H1 (cell line): ENCODE measurements around the gene SLC25A21. TPM values are rescaled to one million over a fixed set of nuclear protein-coding genes. Genes with fewer than 3 reads are reported as not detected.

Experiments used
- CTCF ChIA-PET: fragments of 300-600 bp; sonication (Branson Sonifier 250); formaldehyde crosslinking; loops from one replicate; lab custom pipeline; 2021; ENCODE audit not compliant: partially characterized antibody; lab: Charles Lee
- POLR2A ChIA-PET: fragments of 300-600 bp; sonication (Branson Sonifier 250); formaldehyde crosslinking; loops from one replicate; lab custom pipeline; 2021; ENCODE audit warnings: inconsistent platforms; ENCODE audit not compliant: partially characterized antibody; lab: Charles Lee
- DNase-seq, 2 experiments: peaks; one replicate each; pipeline versions ENCODE4 v3.0.0 to v3.0.0-alpha.2; 2010 to 2022; ENCODE audit warnings: low spot score in 2 of 2, low read depth in 1 of 2, mixed read lengths in 1 of 2
- FAIRE-seq: peaks from 2 replicates; lab custom pipeline; 2011; peaks lifted over from hg19 to GRCh38; lab: Jason Lieb, UNC
- H2AFZ ChIP-seq: 2 replicates; pipeline ENCODE4 v1.8.1; 2012; ENCODE audit warnings: low read length, inconsistent platforms
- H2AK5ac ChIP-seq: 2 replicates; pipeline ENCODE4 v1.6.1; 2013; ENCODE audit warnings: low read depth, low read length
- H2BK120ac ChIP-seq: replicated peaks from 2 replicates; pipeline ENCODE3; 2013; ENCODE audit warnings: low read depth, low read length, inconsistent platforms
- H2BK12ac ChIP-seq: 2 replicates; pipeline ENCODE4 v1.6.1; 2013; ENCODE audit warnings: low read depth, low read length
- H2BK15ac ChIP-seq: 2 replicates; pipeline ENCODE4 v1.6.1; 2013; ENCODE audit warnings: low read length
- H2BK20ac ChIP-seq: 2 replicates; pipeline ENCODE4 v1.6.1; 2013; ENCODE audit warnings: low read length
- H2BK5ac ChIP-seq: 2 replicates; pipeline ENCODE4 v1.6.1; 2013; ENCODE audit warnings: low read depth, low read length
- H3K14ac ChIP-seq: 2 replicates; pipeline ENCODE4 v1.6.1; 2013; ENCODE audit warnings: inconsistent platforms; ENCODE audit not compliant: insufficient read length
- H3K18ac ChIP-seq: 2 replicates; pipeline ENCODE4 v1.6.1; 2013; ENCODE audit warnings: low read length; ENCODE audit errors: extremely low read depth
- H3K23ac ChIP-seq: 2 replicates; pipeline ENCODE4 v1.6.1; 2013; ENCODE audit warnings: inconsistent platforms; ENCODE audit not compliant: insufficient read length
- H3K23me2 ChIP-seq: 2 replicates; pipeline ENCODE4 v1.6.1; 2013; ENCODE audit warnings: low read depth, low read length
- H3K27ac ChIP-seq: 2 replicates; pipeline ENCODE4 v1.6.1; 2011; ENCODE audit warnings: low read depth, low read length, inconsistent platforms
- H3K27me3 ChIP-seq, 4 experiments: replicated peaks in 1 of 4; 1 replicate in 1 of 4; 2 replicates in 3 of 4; pipeline versions ENCODE4 v1.6.1 to v1.8.1; 2011 to 2013; ENCODE audit warnings: low read length in 3 of 4, mild to moderate bottlenecking in 3 of 4, inconsistent platforms in 2 of 4, mixed read lengths in 2 of 4, moderate library complexity in 1 of 4; ENCODE audit not compliant: control insufficient read depth in 3 of 4, insufficient read depth in 3 of 4; ENCODE audit errors: extremely low read depth in 1 of 4
- H3K36me3 ChIP-seq, 4 experiments: 2 replicates each; pipeline versions ENCODE4 v1.6.1 to v1.8.1; 2011 to 2013; ENCODE audit warnings: mild to moderate bottlenecking in 4 of 4, low read length in 3 of 4, moderate library complexity in 2 of 4, control low read depth in 1 of 4, inconsistent platforms in 1 of 4; ENCODE audit not compliant: insufficient read depth in 4 of 4, control insufficient read depth in 2 of 4
- H3K4ac ChIP-seq: replicated peaks from 2 replicates; pipeline ENCODE3; 2013; ENCODE audit warnings: low read length, low read depth, mixed read lengths, inconsistent platforms; ENCODE audit not compliant: insufficient read length
- H3K4me1 ChIP-seq, 4 experiments: replicated peaks in 1 of 4; 1 replicate in 1 of 4; 2 replicates in 3 of 4; pipeline versions ENCODE4 v1.6.1 to v1.8.1; 2011 to 2013; ENCODE audit warnings: low read length in 3 of 4, inconsistent platforms in 2 of 4, mixed read lengths in 1 of 4; ENCODE audit not compliant: insufficient read depth in 4 of 4, control insufficient read depth in 3 of 4
- H3K4me2 ChIP-seq, 2 experiments: 2 replicates each; pipeline versions ENCODE4 v1.6.1 to v1.8.1; 2011 to 2013; ENCODE audit warnings: low read depth in 2 of 2, low read length in 2 of 2, control low read depth in 1 of 2, inconsistent platforms in 1 of 2, mild to moderate bottlenecking in 1 of 2; ENCODE audit not compliant: insufficient read depth in 1 of 2
- H3K4me3 ChIP-seq, 4 experiments: fragments of 200-600, 300-600 bp in 1 of 4; sonication (generic), shearing (Covaris generic), sonication (Bioruptor Twin) in 1 of 4; 2 replicates each; pipeline versions ENCODE4 v1.5.1 to v1.8.1; 2011 to 2016; ENCODE audit warnings: low read length in 4 of 4, low read depth in 3 of 4, control low read depth in 2 of 4, inconsistent platforms in 2 of 4, mild to moderate bottlenecking in 2 of 4, mixed read lengths in 1 of 4, moderate library complexity in 1 of 4; ENCODE audit not compliant: insufficient read depth in 2 of 4; ENCODE audit errors: extremely low read depth in 1 of 4
- H3K56ac ChIP-seq: replicated peaks from 2 replicates; pipeline ENCODE3; 2013; ENCODE audit warnings: low read depth, mild to moderate bottlenecking, mixed read lengths, low read length, inconsistent platforms; ENCODE audit not compliant: insufficient read length
- H3K79me1 ChIP-seq: 2 replicates; pipeline ENCODE4 v1.6.1; 2013; ENCODE audit warnings: low read depth, low read length, control low read depth
- H3K79me2 ChIP-seq, 2 experiments: 2 replicates each; pipeline versions ENCODE4 v1.6.1 to v1.8.1; 2012 to 2013; ENCODE audit warnings: low read length in 2 of 2, mild to moderate bottlenecking in 2 of 2, inconsistent platforms in 1 of 2; ENCODE audit not compliant: insufficient read depth in 2 of 2, control insufficient read depth in 1 of 2
- H3K9ac ChIP-seq, 4 experiments: replicated peaks in 1 of 4; 1 replicate in 1 of 4; 2 replicates in 3 of 4; pipeline versions ENCODE4 v1.6.1 to v1.8.1; 2011 to 2013; ENCODE audit warnings: low read depth in 3 of 4, low read length in 3 of 4, control low read depth in 2 of 4, mild to moderate bottlenecking in 2 of 4, moderate library complexity in 2 of 4, inconsistent platforms in 1 of 4; ENCODE audit errors: extremely low read depth in 1 of 4
- H3K9me3 ChIP-seq, 2 experiments: 2 replicates each; pipeline versions ENCODE4 v1.6.1 to v1.8.1; 2012 to 2013; ENCODE audit warnings: mild to moderate bottlenecking in 2 of 2, moderate library complexity in 2 of 2, control low read depth in 1 of 2, inconsistent platforms in 1 of 2, low read depth in 1 of 2, low read length in 1 of 2, mixed read lengths in 1 of 2; ENCODE audit not compliant: insufficient read depth in 2 of 2
- H4K20me1 ChIP-seq, 2 experiments: replicated peaks in 1 of 2; 2 replicates each; pipeline versions ENCODE3 to v1.8.1; 2011 to 2013; ENCODE audit warnings: inconsistent platforms in 2 of 2, low read length in 2 of 2, mild to moderate bottlenecking in 1 of 2; ENCODE audit not compliant: insufficient read depth in 2 of 2, control insufficient read depth in 1 of 2
- H4K5ac ChIP-seq: 2 replicates; pipeline ENCODE4 v1.6.1; 2013; ENCODE audit warnings: low read length, low read depth, mixed read lengths, inconsistent platforms; ENCODE audit not compliant: insufficient read length
- H4K8ac ChIP-seq: 2 replicates; pipeline ENCODE4 v1.8.0; 2013; ENCODE audit warnings: mild to moderate bottlenecking, moderate library complexity, low read length, inconsistent platforms; ENCODE audit not compliant: insufficient read depth; ENCODE audit errors: extremely low read depth
- H4K91ac ChIP-seq: replicated peaks from 2 replicates; pipeline ENCODE3; 2013; ENCODE audit warnings: low read length, mixed read lengths, inconsistent platforms; ENCODE audit not compliant: insufficient read length
- BACH1 ChIP-seq: IDR thresholded peaks from 2 replicates; pipeline ENCODE4 v1.6.1; 2012; ENCODE audit warnings: low read length, improper control_type of control experiment
- CBX8 ChIP-seq: fragments of 300-800, 300-1000 bp; sonication (generic); IDR thresholded peaks from 2 replicates; pipeline ENCODE4 v1.7.1; 2016; ENCODE audit warnings: low read depth, low read length, borderline replicate concordance
- RNF2 ChIP-seq: fragments of 200-900, 300-1000 bp; sonication (generic); IDR thresholded peaks from 2 replicates; pipeline ENCODE4 v1.7.1; 2016; ENCODE audit warnings: borderline replicate concordance, low read depth, mild to moderate bottlenecking, antibody characterized with exemption, low read length; ENCODE audit not compliant: poor library complexity, severe bottlenecking; ENCODE audit errors: missing control alignments
- SUZ12 ChIP-seq: fragments of 200-600 bp; sonication (generic); IDR thresholded peaks from 2 replicates; pipeline ENCODE4 v1.6.1; 2012; ENCODE audit warnings: mild to moderate bottlenecking, inconsistent platforms, low read length, moderate library complexity, mixed read lengths
- TCF12 ChIP-seq: IDR thresholded peaks from 2 replicates; pipeline ENCODE4 v1.6.1; 2011; ENCODE audit warnings: low read depth, mild to moderate bottlenecking, low read length
- WGBS, 2 experiments: shearing (Covaris generic) in 1 of 2; methylation state at CpG; one replicate each; pipeline versions ENCODE4 v1.1.6 to v1.1.7; 2013 to 2015; ENCODE audit warnings: low lambda C conversion rate in 2 of 2, mixed read lengths in 2 of 2, inconsistent platforms in 1 of 2, low coverage in 1 of 2, missing lambda C conversion rate in 1 of 2; ENCODE audit not compliant: insufficient replicate concordance in 2 of 2, insufficient coverage in 1 of 2, insufficient read length in 1 of 2; ENCODE audit errors: extremely low coverage in 1 of 2, missing lambda C conversion rate in 1 of 2; 5-methylcytosine and 5-hydroxymethylcytosine counted together
- polyA plus RNA-seq, 7 experiments: library from polyadenylated mRNA; depleted of rRNA in 3 of 7; stranded (reverse) in 5 of 7; unstranded in 2 of 7; fragments of >200 nt in 5 of 7; fragments of 200-250 nt in 2 of 7; gene quantifications; 1 replicate in 5 of 7; 2 replicates in 1 of 7; 4 replicates in 1 of 7; pipeline versions ENCODE4 v1.2.1 to v1.2.3, GENCODE V29; 2011 to 2013; ENCODE audit warnings: missing spikeins in 2 of 7, mixed read lengths in 2 of 7
- total RNA-seq: library from RNA; stranded (reverse); fragmentation: NEBNext Ultra II Directional; extraction: Animal tissue kit (Norgen Biotek cat#: 25700); gene quantifications from 2 replicates; pipeline ENCODE4 v1.2.1, GENCODE V29; 2021
- TF ChIP-seq, protein P1 (sequence below): IDR thresholded peaks from 2 replicates; pipeline ENCODE4 v1.6.1; 2011; ENCODE audit warnings: low read depth, mild to moderate bottlenecking, low read length; ENCODE audit not compliant: insufficient read depth

Gene SLC25A21
- total and polyA plus RNA-seq, 2 of the 8 experiments (the other 6 are each of a cell fraction or from before 2014, with no cell fraction given) = 6.9 to 15.7 TPM

DNA sequence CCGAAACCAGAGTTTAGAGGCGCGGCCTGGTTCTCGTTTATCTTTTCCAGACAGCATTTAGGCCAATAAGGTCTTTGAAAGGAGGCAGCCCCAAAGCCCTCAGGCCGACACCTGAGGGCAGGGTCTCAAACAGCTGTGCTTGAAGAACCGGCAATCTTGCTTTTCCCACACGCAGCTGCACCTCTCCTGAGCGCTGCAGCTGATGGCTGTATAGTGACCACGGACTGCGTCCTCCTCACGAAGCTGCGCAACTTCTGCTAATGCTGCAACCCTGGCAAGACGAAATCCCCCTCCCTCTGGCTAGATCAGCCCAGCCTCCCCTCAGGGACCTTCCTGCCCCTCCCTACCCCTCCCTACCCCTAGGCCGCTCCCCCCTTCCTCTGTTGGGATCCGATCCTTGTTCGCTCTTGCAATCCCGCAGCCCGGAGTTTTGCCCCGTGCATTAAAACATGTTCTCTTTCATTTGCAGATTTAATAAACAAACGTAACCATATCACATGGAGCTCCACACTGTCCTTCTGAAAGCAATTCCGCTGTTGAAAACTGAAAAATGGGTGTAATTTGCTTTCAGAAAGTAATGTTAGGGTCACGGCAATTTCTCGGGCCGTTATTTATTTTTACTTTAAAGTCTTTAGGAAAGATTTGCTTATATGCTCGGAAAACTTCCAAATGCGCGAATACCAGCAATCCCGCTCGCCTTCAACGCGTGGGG lies 515.6 kb downstream of the SLC25A21 start:
- no peak overlapping the region for H3K4ac ChIP-seq
- H2BK5ac ChIP-seq = no peak overlapping the region
- H3K27ac ChIP-seq = no peak overlapping the region
- H2AK5ac ChIP-seq = no peak overlapping the region
- H3K56ac ChIP-seq = no peak overlapping the region
- POLR2A ChIA-PET = interaction anchor here (1.1 to 1.9 kb wide), 4 partner anchors 9 to 142 kb away, joined by 3 to 6 read pairs (median 4); no protein-coding TSS in a partner anchor
- H3K4me3 ChIP-seq = peak overlapping the region in 1 of 4 experiments; percentile 53; a peak in 1 of 8 replicates
- H3K23me2 ChIP-seq = no peaks in the 10 kb centered on the region; the same call in 1 of the 2 replicates
- CTCF ChIA-PET = interaction anchor here (0.6 to 9.9 kb wide), 38 partner anchors 9 to 935 kb away, joined by 3 to 132 read pairs (median 4); partner anchors contain the start of gene NKX2-8
- 9% methylated on average over 30 of the region's 31 CpGs; no CpG with 5 or more reads in 1 of the 2 experiments for WGBS, 2 experiments
- no peak overlapping the region; the same call in 1 of the 2 replicates for H2BK12ac ChIP-seq
- no peak overlapping the region for H3K23ac ChIP-seq
- H4K20me1 ChIP-seq = peaks cover 35 to 59% of the 10 kb centered on the region in 2 experiments
- H3K79me1 ChIP-seq = no peaks in the 10 kb centered on the region
- peak overlapping the region; percentile 35; a peak in 3 of 4 replicates for H3K4me2 ChIP-seq
- no peaks in the 10 kb centered on the region for H3K79me2 ChIP-seq
- no peak overlapping the region for H2BK20ac ChIP-seq
- H2BK120ac ChIP-seq = no peak overlapping the region
- no peak overlapping the region for H2AFZ ChIP-seq
- peaks cover 92 to 100% (median 95%) of the 10 kb centered on the region in 4 experiments for H3K27me3 ChIP-seq
- H3K18ac ChIP-seq = no peak overlapping the region
- peaks cover 0 to 27% (median 13%) of the 10 kb centered on the region in 4 experiments; a peak in 5 of 7 replicates for H3K4me1 ChIP-seq
- no peak overlapping the region for H4K91ac ChIP-seq
- TF ChIP-seq SUZ12 (peak; percentile 20; the same call in 1 of the 2 replicates), CBX8 (peak; percentile 66; the same call in 1 of the 2 replicates), BACH1 (no peak), RNF2 (peak; percentile 20), TCF12 (0 out of 2 replicates have a peak, but pooled peaks have one; percentile 35)
- TF ChIP-seq, protein P1, sequence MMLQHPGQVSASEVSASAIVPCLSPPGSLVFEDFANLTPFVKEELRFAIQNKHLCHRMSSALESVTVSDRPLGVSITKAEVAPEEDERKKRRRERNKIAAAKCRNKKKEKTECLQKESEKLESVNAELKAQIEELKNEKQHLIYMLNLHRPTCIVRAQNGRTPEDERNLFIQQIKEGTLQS = no peak
- no peak overlapping the region for H3K14ac ChIP-seq
- peak in 1 of 2 experiments; percentile 57 for DNase-seq
- H3K9me3 ChIP-seq = no peaks in the 10 kb centered on the region
- H4K8ac ChIP-seq = no peak overlapping the region; the same call in 1 of the 2 replicates
- no peak overlapping the region for H2BK15ac ChIP-seq
- no peak overlapping the region for H3K9ac ChIP-seq
- no peaks in the 10 kb centered on the region; a peak in 1 of 8 replicates for H3K36me3 ChIP-seq
- H4K5ac ChIP-seq = no peak overlapping the region
- no peak for FAIRE-seq
